GM12878 (cell line): ENCODE results near the gene SMIM14. TPM values are rescaled to one million over a fixed set of nuclear protein-coding genes. Genes with fewer than 3 reads are reported as not detected.

Experiments
- ATAC-seq: fragments of 200-7000 bp; cut with Tn5 transposase; 3 replicates; pipeline ENCODE4 v1.9.1; 2020; ENCODE audit warnings: mild to moderate bottlenecking, moderate library complexity
- BruUV-seq: library from RNA; stranded (reverse); fragments of 400-500 nt; replicated peaks from 2 replicates; lab custom pipeline; 2021; lab: Mats Ljungman, UMichigan
- CTCF ChIA-PET: fragments of 300-600 bp; sonication (Branson Sonifier 250); formaldehyde crosslinking; extraction: SDS; loops from one replicate; lab custom pipeline; 2021; ENCODE audit warnings: inconsistent platforms; lab: Yijun Ruan, JAX
- POLR2A ChIA-PET: fragments of 350-600 bp; formaldehyde crosslinking; extraction: SDS; loops from one replicate; lab custom pipeline; 2021; ENCODE audit warnings: inconsistent platforms; lab: Charles Lee
- RAD21 ChIA-PET: fragments of 300-600 bp; sonication (Branson Sonifier 250); formaldehyde crosslinking; loops from one replicate; lab custom pipeline; 2023; ENCODE audit warnings: antibody characterized with exemption; ENCODE audit not compliant: unreplicated experiment; lab: Charles Lee
- SMC1A ChIA-PET: fragments of 300-600 bp; sonication (Branson Sonifier 250); formaldehyde crosslinking; loops from one replicate; lab custom pipeline; 2023; ENCODE audit not compliant: unreplicated experiment, uncharacterized antibody; lab: Charles Lee
- DNase-seq: peaks from one replicate; pipeline ENCODE4 v3.0.0-alpha.2; 2011; ENCODE audit warnings: low read depth, low spot score
- FAIRE-seq: peaks from 3 replicates; lab custom pipeline; 2011; peaks lifted over from hg19 to GRCh38; lab: Jason Lieb, UNC
- H2AFZ ChIP-seq: 2 replicates; pipeline ENCODE4 v1.6.0; 2011; ENCODE audit warnings: low read depth, low read length, control low read depth; ENCODE audit not compliant: control insufficient read depth
- H3K27ac ChIP-seq: 2 replicates; pipeline ENCODE4 v1.5.1; 2011; ENCODE audit warnings: control low read depth; ENCODE audit not compliant: control insufficient read depth, insufficient read depth
- H3K27me3 ChIP-seq, 2 experiments: replicated peaks in 1 of 2; 2 replicates each; pipeline versions ENCODE4 v1.6.0 to v1.6.1; 2011; ENCODE audit warnings: low read length in 1 of 2; ENCODE audit not compliant: control insufficient read depth in 2 of 2, insufficient read depth in 2 of 2
- H3K36me3 ChIP-seq, 2 experiments: 2 replicates each; pipeline ENCODE4 v1.5.1; 2011; ENCODE audit warnings: low read length in 1 of 2; ENCODE audit not compliant: control insufficient read depth in 2 of 2, insufficient read depth in 2 of 2
- H3K4me1 ChIP-seq: 2 replicates; pipeline ENCODE4 v1.6.1; 2011; ENCODE audit warnings: mild to moderate bottlenecking, low read length, moderate library complexity, mixed read lengths; ENCODE audit not compliant: control insufficient read depth, insufficient read depth
- H3K4me2 ChIP-seq: 2 replicates; pipeline ENCODE4 v1.6.0; 2011; ENCODE audit warnings: control low read depth; ENCODE audit not compliant: control insufficient read depth, insufficient read depth
- H3K4me3 ChIP-seq: fragments of 200-600 bp; sonication (generic); 2 replicates; pipeline ENCODE4 v1.5.1; 2016
- H3K79me2 ChIP-seq: 2 replicates; pipeline ENCODE4 v1.6.0; 2011; ENCODE audit warnings: low read length; ENCODE audit not compliant: control insufficient read depth, insufficient read depth
- H3K9ac ChIP-seq: 2 replicates; pipeline ENCODE4 v1.8.0; 2011; ENCODE audit warnings: low read length, control low read depth, mixed read lengths; ENCODE audit not compliant: control insufficient read depth, insufficient read depth
- H3K9me3 ChIP-seq: replicated peaks from 3 replicates; pipeline ENCODE4 v1.5.1; 2011; ENCODE audit warnings: mild to moderate bottlenecking, low read length; ENCODE audit not compliant: control insufficient read depth, insufficient read depth
- H4K20me1 ChIP-seq: 2 replicates; pipeline ENCODE4 v1.6.0; 2011; ENCODE audit not compliant: control insufficient read depth, insufficient read depth
- CREM ChIP-seq: IDR thresholded peaks from 2 replicates; pipeline ENCODE4 v1.6.1; 2014; ENCODE audit warnings: antibody characterized with exemption, low read depth
- SIN3A ChIP-seq: IDR thresholded peaks from 2 replicates; pipeline ENCODE4 v1.6.1; 2012; ENCODE audit warnings: low read depth, low read length, improper control_type of control experiment
- WGBS: methylation state at CpG from one replicate; pipeline ENCODE4 v1.1.6; 2016; ENCODE audit warnings: low lambda C conversion rate; ENCODE audit not compliant: insufficient replicate concordance, insufficient coverage; ENCODE audit errors: missing lambda C conversion rate; 5-methylcytosine and 5-hydroxymethylcytosine counted together
- in situ Hi-C: fragments of 300-500 bp; cut with MboI; formaldehyde crosslinking; loops from 9 replicates; pipeline ENCODE4 v1.14.3; 2018; ENCODE audit warnings: mixed read lengths
- intact Hi-C: fragments of 100-400 bp; cut with micrococcal nuclease; formaldehyde crosslinking; loops from one replicate; pipeline ENCODE4 v1.14.2; 2022; ENCODE audit not compliant: unreplicated experiment
- polyA plus RNA-seq, 11 experiments: library from polyadenylated mRNA; depleted of rRNA in 4 of 11; unstranded in 6 of 11; stranded (reverse) in 5 of 11; fragments of >200 nt; fragmentation: Nextera tagmentation in 4 of 11; fragmentation: Illumina TruSeq in 1 of 11; extraction: Ambion mirVana in 4 of 11; extraction: Trizol in 1 of 11; gene quantifications; 1 replicate in 1 of 11; 2 replicates in 10 of 11; pipeline versions ENCODE4 v1.2.1 to v1.2.3, GENCODE V29; 2011 to 2016; ENCODE audit warnings: inconsistent platforms in 2 of 11, missing spikeins in 2 of 11, low read depth in 1 of 11
- total RNA-seq, 4 experiments: library from RNA; depleted of rRNA in 3 of 4; stranded (reverse); fragments of >200 nt in 3 of 4; fragmentation: Illumina TruSeq in 1 of 4; extraction: Trizol in 1 of 4; gene quantifications; 2 replicates each; pipeline versions ENCODE4 v1.2.1 to v1.2.3, GENCODE V29; 2013 to 2021
- TF ChIP-seq, protein P1 (sequence below): IDR thresholded peaks from 2 replicates; pipeline ENCODE4 v1.6.1; 2011; ENCODE audit warnings: low read depth, low read length, improper control_type of control experiment, borderline replicate concordance
- TF ChIP-seq, protein P2 (sequence below): fragments of 450-650 bp; IDR thresholded peaks from 2 replicates; pipeline ENCODE4 v1.6.1; 2016; ENCODE audit warnings: mild to moderate bottlenecking

Gene SMIM14
- total and polyA plus RNA-seq, 10 of the 15 experiments (the other 5 are each of a cell fraction or from before 2014, with no cell fraction given), result 125 to 671 (median 188) TPM

DNA sequence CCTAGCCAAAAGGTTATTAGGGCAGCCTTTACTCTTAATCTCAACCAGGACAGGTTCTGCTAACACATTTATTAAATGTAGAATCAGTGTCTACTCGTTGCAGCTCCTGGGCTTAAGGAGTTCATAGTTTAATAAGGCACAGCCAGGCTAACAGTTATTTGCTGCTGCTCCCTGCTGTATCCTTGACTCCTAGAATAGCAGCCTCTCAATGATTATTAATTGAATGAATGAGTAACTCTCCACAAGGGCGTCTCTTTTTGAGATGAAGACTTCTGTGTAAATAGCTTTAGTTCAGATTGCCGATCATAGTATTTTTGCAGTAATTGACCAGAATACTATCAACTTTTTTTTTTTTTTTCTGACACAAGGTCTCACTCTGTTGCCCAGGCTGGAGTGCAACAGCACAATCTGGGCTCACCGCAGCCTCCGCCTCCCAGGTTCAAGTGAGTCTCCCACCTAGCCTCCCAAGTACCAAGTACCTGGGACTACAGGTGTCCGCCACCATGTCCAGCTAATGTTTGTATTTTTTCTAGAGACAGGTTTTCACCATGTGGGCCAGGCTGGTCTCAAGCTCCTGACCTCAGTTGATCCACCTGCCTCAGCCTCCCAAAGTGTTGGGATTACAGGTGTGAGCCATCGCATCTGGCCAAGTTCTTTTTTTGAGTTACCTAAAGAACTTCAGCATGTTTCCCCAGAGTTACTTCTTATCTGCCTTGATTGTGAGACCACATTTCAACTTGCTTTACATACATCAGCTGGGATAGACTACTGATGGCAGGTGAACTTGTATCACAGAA is 114.3 kb downstream of the SMIM14 start:
- intact Hi-C loops, result no loop called here
- in situ Hi-C loops, result no loop called here
- FAIRE-seq, result no peak
- ATAC-seq, result no peak
- H3K27me3 ChIP-seq, result no peaks in the 10 kb centered on the region
- 85% methylated on average over 7 of the region's 7 CpGs for WGBS
- H2AFZ ChIP-seq, result no peak overlapping the region
- ChIA-PET RAD21 (interaction anchor here (0.6 to 1.5 kb wide), 3 partner anchors 11 to 114 kb away, joined by 3 to 4 read pairs (median 4); no protein-coding TSS in a partner anchor), CTCF (interaction anchor here (0.6 to 3.1 kb wide), 6 partner anchors 25 to 401 kb away, joined by 3 to 11 read pairs (median 4); no protein-coding TSS in a partner anchor), POLR2A (interaction anchor here (1.0 kb wide), 1 partner anchor 105 kb away, joined by 4 read pairs; no protein-coding TSS in a partner anchor), SMC1A (interaction anchor here (0.6 to 3.0 kb wide), 12 partner anchors 10 to 350 kb away, joined by 3 to 10 read pairs (median 4); no protein-coding TSS in a partner anchor)
- peaks cover 47% of the 10 kb centered on the region for H3K79me2 ChIP-seq
- H3K36me3 ChIP-seq, result peaks cover 0 to 4% of the 10 kb centered on the region in 2 experiments; a peak in 1 of 4 replicates
- H4K20me1 ChIP-seq, result no peaks in the 10 kb centered on the region
- peaks cover 3% of the 10 kb centered on the region for H3K4me1 ChIP-seq
- H3K9ac ChIP-seq, result no peak overlapping the region
- no peak for DNase-seq
- no TSS peak for BruUV-seq
- H3K4me2 ChIP-seq, result peak overlapping the region; percentile 46
- TF ChIP-seq, protein P1, sequence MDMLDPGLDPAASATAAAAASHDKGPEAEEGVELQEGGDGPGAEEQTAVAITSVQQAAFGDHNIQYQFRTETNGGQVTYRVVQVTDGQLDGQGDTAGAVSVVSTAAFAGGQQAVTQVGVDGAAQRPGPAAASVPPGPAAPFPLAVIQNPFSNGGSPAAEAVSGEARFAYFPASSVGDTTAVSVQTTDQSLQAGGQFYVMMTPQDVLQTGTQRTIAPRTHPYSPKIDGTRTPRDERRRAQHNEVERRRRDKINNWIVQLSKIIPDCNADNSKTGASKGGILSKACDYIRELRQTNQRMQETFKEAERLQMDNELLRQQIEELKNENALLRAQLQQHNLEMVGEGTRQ, result no peak
- no peak for TF ChIP-seq CREM
- no peak for TF ChIP-seq SIN3A
- TF ChIP-seq, protein P2, sequence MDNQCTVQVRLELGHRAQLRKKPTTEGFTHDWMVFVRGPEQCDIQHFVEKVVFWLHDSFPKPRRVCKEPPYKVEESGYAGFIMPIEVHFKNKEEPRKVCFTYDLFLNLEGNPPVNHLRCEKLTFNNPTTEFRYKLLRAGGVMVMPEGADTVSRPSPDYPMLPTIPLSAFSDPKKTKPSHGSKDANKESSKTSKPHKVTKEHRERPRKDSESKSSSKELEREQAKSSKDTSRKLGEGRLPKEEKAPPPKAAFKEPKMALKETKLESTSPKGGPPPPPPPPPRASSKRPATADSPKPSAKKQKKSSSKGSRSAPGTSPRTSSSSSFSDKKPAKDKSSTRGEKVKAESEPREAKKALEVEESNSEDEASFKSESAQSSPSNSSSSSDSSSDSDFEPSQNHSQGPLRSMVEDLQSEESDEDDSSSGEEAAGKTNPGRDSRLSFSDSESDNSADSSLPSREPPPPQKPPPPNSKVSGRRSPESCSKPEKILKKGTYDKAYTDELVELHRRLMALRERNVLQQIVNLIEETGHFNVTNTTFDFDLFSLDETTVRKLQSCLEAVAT, result 0 out of 2 replicates have a peak, but pooled peaks have one; percentile 17
- H3K27ac ChIP-seq, result no peak overlapping the region
- H3K9me3 ChIP-seq, result no peaks in the 10 kb centered on the region
- H3K4me3 ChIP-seq, result no peak overlapping the region
